Endodermal cell (in vitro differentiated cells): Measurements from ENCODE around the gene ITCH. TPM values are rescaled to one million over a fixed set of nuclear protein-coding genes. Genes with fewer than 3 reads are reported as not detected.

ENCODE experiments used
- DNase-seq: peaks from one replicate; pipeline ENCODE4 v3.0.0-alpha.2; 2017
- H3K27ac ChIP-seq: 2 replicates; pipeline ENCODE4 v1.5.1; 2013; ENCODE audit warnings: mild to moderate bottlenecking, low read depth, low read length, moderate library complexity
- H3K27me3 ChIP-seq: 2 replicates; pipeline ENCODE4 v1.6.1; 2013; ENCODE audit warnings: mild to moderate bottlenecking, low read length, moderate library complexity; ENCODE audit not compliant: insufficient read depth, control insufficient read depth, poor library complexity, severe bottlenecking
- H3K36me3 ChIP-seq: 2 replicates; pipeline ENCODE4 v1.7.0; 2013; ENCODE audit warnings: mild to moderate bottlenecking, low read length, moderate library complexity; ENCODE audit not compliant: control insufficient read depth, insufficient read depth
- H3K4me1 ChIP-seq: one replicate; pipeline ENCODE4 v1.7.0; 2013; ENCODE audit warnings: low read length; ENCODE audit not compliant: control insufficient read depth, insufficient read depth
- H3K4me3 ChIP-seq: 2 replicates; pipeline ENCODE4 v1.5.1; 2013; ENCODE audit warnings: mild to moderate bottlenecking, low read length, moderate library complexity
- H3K9ac ChIP-seq: 2 replicates; pipeline ENCODE4 v1.6.1; 2013; ENCODE audit warnings: mild to moderate bottlenecking, low read length, moderate library complexity; ENCODE audit not compliant: poor library complexity, severe bottlenecking; ENCODE audit errors: extremely low read depth
- H3K9me3 ChIP-seq: 2 replicates; pipeline ENCODE4 v1.6.1; 2013; ENCODE audit warnings: mild to moderate bottlenecking, low read length, moderate library complexity; ENCODE audit not compliant: control insufficient read depth
- H3K27ac Mint-ChIP-seq: 2 replicates; pipeline ENCODE4 v1.8.0; 2020; ENCODE audit warnings: mixed read lengths
- H3K27me3 Mint-ChIP-seq: 2 replicates; pipeline ENCODE4 v1.8.0; 2021; ENCODE audit warnings: mild to moderate bottlenecking, mixed read lengths; ENCODE audit not compliant: insufficient read depth
- H3K36me3 Mint-ChIP-seq: 2 replicates; pipeline ENCODE4 v1.8.0; 2020; ENCODE audit warnings: low read depth, mixed read lengths
- H3K4me1 Mint-ChIP-seq: 2 replicates; pipeline ENCODE4 v1.8.0; 2020; ENCODE audit warnings: mixed read lengths
- H3K4me3 Mint-ChIP-seq: 2 replicates; pipeline ENCODE4 v1.8.0; 2020; ENCODE audit warnings: mild to moderate bottlenecking, moderate library complexity, mixed read lengths
- H3K9me3 Mint-ChIP-seq: 2 replicates; pipeline ENCODE4 v1.8.0; 2020; ENCODE audit warnings: mild to moderate bottlenecking, mixed read lengths
- CTCF ChIP-seq: fragments of 200-600 bp; sonication (generic); conservative IDR thresholded peaks from 2 replicates; pipeline ENCODE4 v1.5.0; 2021; ENCODE audit warnings: antibody characterized with exemption, mild to moderate bottlenecking
- WGBS, 2 experiments: methylation state at CpG; one replicate each; pipeline versions ENCODE4 v1.1.5 to v1.1.7; 2013; ENCODE audit warnings: missing lambda C conversion rate in 2 of 2, mixed read lengths in 1 of 2; ENCODE audit not compliant: insufficient coverage in 1 of 2, insufficient read length in 1 of 2; 5-methylcytosine and 5-hydroxymethylcytosine counted together
- total RNA-seq, 2 donors: library from RNA; stranded (reverse); fragmentation: NEBNext Ultra II Directional in 1 of 2; extraction: Animal tissue kit (Norgen Biotek cat#: 25700) in 1 of 2; gene quantifications; 2 replicates in 1 of 2; 3 replicates in 1 of 2; pipeline ENCODE4 v1.2.1, GENCODE V29; 2021

Gene ITCH
- total RNA-seq, 2 donors from 2014 or later: 65.1 to 84.4 TPM

DNA sequence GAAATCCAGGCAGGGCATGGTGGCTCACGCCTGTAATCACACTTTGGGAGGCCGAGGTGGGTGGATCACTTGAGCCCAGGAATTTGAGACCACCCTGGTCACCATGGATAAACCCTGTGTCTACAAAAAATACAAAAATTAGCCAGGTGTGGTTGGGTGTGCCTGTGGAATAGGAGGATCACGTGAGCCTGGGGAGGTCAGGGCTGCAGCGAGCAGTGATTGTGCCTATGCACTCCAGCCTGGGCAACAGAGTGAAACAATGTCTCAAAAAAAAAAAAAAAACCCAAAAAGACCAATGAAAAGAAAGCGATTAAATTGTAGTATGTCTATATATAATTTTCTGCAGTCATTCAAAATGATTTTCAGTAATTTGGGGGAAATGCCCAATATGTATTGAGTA lies 70.3 kb downstream of the ITCH start:
- H3K36me3 Mint-ChIP-seq: peaks cover 33% of the 10 kb centered on the region
- WGBS, 2 experiments: 92 to 96% methylated on average over 4 of the region's 5 CpGs
- no peak overlapping the region for H3K27ac ChIP-seq
- no peaks in the 10 kb centered on the region for H3K4me1 Mint-ChIP-seq
- no peak overlapping the region for H3K4me3 ChIP-seq
- H3K9ac ChIP-seq: no peak overlapping the region
- no peaks in the 10 kb centered on the region for H3K27me3 Mint-ChIP-seq
- H3K27me3 ChIP-seq: no peaks in the 10 kb centered on the region
- H3K4me1 ChIP-seq: no peaks in the 10 kb centered on the region
- no peak overlapping the region for H3K4me3 Mint-ChIP-seq
- no peak for TF ChIP-seq CTCF
- H3K36me3 ChIP-seq: peaks cover 67% of the 10 kb centered on the region
- H3K9me3 Mint-ChIP-seq: no peaks in the 10 kb centered on the region
- peak overlapping the region; percentile 75 for H3K27ac Mint-ChIP-seq
- DNase-seq: no peak
- no peaks in the 10 kb centered on the region for H3K9me3 ChIP-seq

- no peaks in the 10 kb centered on the region for H3K4me1 ChIP-seq
- no peaks in the 10 kb centered on the region for H3K4me1 Mint-ChIP-seq
- peaks cover 40% of the 10 kb centered on the region for H3K36me3 Mint-ChIP-seq
- peaks cover 67% of the 10 kb centered on the region for H3K36me3 ChIP-seq
- H3K4me3 Mint-ChIP-seq: no peak overlapping the region
- H3K9me3 Mint-ChIP-seq: no peaks in the 10 kb centered on the region
- DNase-seq: no peak
- H3K27ac ChIP-seq: no peak overlapping the region
- no peak overlapping the region for H3K27ac Mint-ChIP-seq
- no peak for TF ChIP-seq CTCF
- WGBS, 2 experiments: 86 to 98% methylated on average over 1 of the region's 1 CpG
- no peaks in the 10 kb centered on the region for H3K9me3 ChIP-seq
- no peak overlapping the region for H3K4me3 ChIP-seq
- no peaks in the 10 kb centered on the region for H3K27me3 Mint-ChIP-seq
- H3K27me3 ChIP-seq: no peaks in the 10 kb centered on the region
- no peak overlapping the region for H3K9ac ChIP-seq
These were observed 72.5 kb downstream of the ITCH start for GRCh38 chr20:34435589-34435988.

- no peak overlapping the region for H3K4me3 Mint-ChIP-seq
- Histone ChIP-seq H3K36me3 (peaks cover 83% of the 10 kb centered on the region), H3K4me1 (no peaks in the 10 kb centered on the region), H3K27me3 (no peaks in the 10 kb centered on the region), H3K27ac (peak overlapping the region; percentile 12), H3K4me3 (no peak overlapping the region), H3K9ac (no peak overlapping the region), H3K9me3 (no peaks in the 10 kb centered on the region)
- H3K4me1 Mint-ChIP-seq: no peaks in the 10 kb centered on the region
- peak overlapping the region; percentile 74 for H3K27ac Mint-ChIP-seq
- no peaks in the 10 kb centered on the region for H3K27me3 Mint-ChIP-seq
- DNase-seq: no peak
- no peaks in the 10 kb centered on the region for H3K9me3 Mint-ChIP-seq
- WGBS, 2 experiments: 79 to 80% methylated on average over 6 of the region's 6 CpGs
- peaks cover 49% of the 10 kb centered on the region for H3K36me3 Mint-ChIP-seq
- no peak for TF ChIP-seq CTCF
These were observed 74.4 kb downstream of the ITCH start for GRCh38 chr20:34437330-34437986.
